GM21447 (cell line): ENCODE data around the gene RANBP17.

Experiments
- ATAC-seq: cut with Tn5 transposase; IDR thresholded peaks from one replicate; pipeline ENCODE4 v1.9.1; 2021; ENCODE audit not compliant: unreplicated experiment

RANBP17 gene

GRCh38 chr5:171226096-171226754, 364.4 kb downstream of the RANBP17 start:
- ATAC-seq, result no peak

- no peak for ATAC-seq
Observed at GRCh38 chr5:171226864-171227263, 365.0 kb downstream of the RANBP17 start.

DNA sequence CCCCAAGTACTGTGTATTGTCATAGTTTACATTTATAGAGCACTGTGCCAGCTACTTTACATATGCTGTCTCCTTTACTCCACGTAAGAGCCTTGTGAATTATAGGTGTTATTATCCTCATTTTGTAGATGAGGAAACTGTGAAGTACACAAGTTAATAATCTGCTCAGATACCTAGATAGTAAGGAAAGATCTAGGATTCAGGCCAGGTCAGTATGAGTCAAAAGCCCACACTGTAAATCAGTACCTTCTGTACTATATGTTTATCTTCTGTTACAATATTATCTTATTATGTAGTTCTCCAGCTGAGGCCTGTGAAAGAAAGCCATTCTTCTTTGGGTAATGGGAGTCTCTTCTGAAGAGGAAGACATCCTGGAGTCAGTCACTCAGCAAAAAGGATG, 374.8 kb downstream of the RANBP17 start:
- no peak for ATAC-seq

DNA sequence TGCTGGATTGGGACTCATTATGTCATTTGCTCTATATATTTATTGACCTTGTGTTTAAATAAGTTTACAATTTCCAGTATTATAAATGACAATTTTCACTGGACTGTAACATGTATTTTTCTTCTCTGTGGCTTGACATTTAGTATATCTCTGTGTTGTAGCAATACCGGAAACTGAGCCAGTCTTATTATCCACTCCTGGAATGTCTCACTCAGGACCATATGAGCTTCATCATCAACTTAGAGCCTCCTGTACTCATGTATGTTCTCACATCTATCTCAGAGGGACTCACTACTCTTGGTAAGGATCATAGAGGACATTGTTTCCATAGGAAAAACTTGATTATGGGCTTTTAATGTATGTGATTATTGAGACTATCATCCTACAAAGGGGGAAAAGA, 380.7 kb downstream of the RANBP17 start:
- no peak for ATAC-seq

GRCh38 chr5:171246231-171246630, 384.4 kb downstream of the RANBP17 start:
- no peak for ATAC-seq

DNA sequence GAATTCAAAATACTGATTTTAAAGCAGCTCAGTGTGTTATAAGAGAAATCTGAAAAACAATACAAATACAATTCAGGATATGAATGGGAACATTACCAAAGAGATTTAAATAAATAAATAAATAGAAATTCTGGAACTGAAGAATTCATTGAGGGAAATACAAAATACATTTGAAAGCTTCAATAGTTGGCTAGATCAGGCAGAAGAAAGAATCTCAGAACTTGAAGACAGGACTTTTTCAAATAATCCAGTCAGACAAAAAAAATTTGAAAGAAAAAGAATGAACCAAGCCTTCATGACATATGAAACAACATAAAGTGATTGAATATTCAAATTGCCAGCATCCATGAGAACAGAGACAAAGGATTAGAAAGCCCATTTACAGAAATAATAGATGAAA, 387.6 kb downstream of the RANBP17 start:
- no peak for ATAC-seq

DNA sequence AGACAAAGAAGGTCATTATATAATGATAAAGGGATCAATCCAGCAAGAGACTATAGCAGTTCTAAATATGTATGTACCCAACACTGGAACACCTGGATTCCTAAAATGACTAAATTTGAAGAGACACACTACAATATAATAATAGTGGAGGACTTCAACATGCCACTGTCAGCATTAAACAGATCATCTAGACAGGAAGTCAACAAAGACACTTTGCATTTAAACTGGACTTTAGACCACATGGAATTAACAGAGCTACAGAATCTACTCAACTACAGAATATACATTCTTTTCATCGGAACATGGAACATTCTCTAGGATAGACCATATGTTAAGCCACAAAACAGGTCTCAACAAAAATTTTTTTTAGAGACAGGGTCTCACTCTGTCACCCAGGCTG, 388.9 kb downstream of the RANBP17 start:
- no peak for ATAC-seq

DNA sequence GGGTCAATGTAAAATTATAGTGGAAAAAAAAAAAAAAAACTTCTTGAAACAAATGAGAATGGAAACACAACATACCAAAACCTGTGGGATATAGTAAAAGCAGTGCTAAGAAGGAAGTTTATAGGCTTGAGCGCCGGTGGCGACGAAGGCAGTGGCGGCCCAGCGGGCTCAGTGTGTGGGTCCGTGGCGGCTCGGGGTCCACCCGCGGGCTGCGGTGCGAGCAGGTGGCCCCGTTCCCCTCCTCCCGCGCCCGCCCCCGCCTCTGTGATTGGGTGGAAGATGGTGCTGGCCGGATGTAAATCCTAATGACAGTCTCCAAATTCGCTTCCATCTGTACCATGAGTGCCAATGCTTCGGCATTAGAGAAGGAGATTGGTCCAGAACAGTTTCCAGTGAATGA, 389.7 kb downstream of the RANBP17 start:
- ATAC-seq, result no peak

GRCh38 chr5:171252674-171253073, 390.9 kb downstream of the RANBP17 start:
- no peak for ATAC-seq

- ATAC-seq, result no peak
Observed at GRCh38 chr5:171258737-171259415, 397.1 kb downstream of the RANBP17 start.

DNA sequence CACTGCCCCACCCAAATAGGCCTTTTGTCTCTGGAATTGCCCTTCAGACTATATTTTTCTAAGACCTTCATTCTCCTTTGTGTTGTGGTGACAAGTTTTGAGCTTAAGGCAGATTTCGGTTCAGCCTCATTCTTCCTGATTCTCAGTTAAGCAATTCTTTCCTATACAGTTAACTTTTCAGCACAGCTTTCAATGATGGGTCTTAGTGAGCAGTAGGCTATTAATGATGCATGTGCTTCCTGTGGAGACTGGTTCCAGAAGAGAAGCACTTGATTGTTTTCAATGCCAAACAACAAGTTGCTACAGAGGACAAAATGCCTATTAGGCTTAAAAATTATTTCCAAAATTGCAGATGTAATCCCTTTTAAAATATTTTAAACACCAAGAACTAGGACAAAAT, 399.5 kb downstream of the RANBP17 start:
- no peak for ATAC-seq

GRCh38 chr5:171261904-171262303, 400.1 kb downstream of the RANBP17 start:
- ATAC-seq, result no peak

- no peak for ATAC-seq
Observed at GRCh38 chr5:171263181-171263580, 401.4 kb downstream of the RANBP17 start.

- no peak for ATAC-seq
Observed at GRCh38 chr5:171264843-171265242, 403.0 kb downstream of the RANBP17 start.

- ATAC-seq, result no peak
Observed at GRCh38 chr5:171268700-171269620, 407.1 kb downstream of the RANBP17 start.

GRCh38 chr5:171269717-171270116, 407.9 kb downstream of the RANBP17 start:
- ATAC-seq, result no peak

GRCh38 chr5:171270136-171270535, 408.3 kb downstream of the RANBP17 start:
- no peak for ATAC-seq

DNA sequence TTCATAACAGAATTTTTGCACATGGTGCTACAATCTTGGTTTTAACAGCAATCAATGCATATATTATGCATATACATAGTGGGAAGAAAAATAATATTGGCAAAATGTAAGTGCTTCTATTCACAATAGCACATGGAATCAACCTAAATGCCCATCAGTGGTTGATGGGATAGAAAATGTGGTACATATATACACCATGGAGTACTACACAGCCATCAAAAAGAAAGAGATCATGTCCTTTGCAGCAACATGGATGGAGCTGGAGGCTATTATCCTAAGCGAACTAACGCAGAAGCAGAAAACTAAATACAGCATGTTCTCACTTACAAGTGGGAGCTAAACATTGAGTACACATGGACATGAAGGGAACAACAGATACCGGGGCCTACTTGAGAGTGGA, 410.0 kb downstream of the RANBP17 start:
- no peak for ATAC-seq

- ATAC-seq, result no peak
Observed at GRCh38 chr5:171272996-171273970, 411.5 kb downstream of the RANBP17 start.

DNA sequence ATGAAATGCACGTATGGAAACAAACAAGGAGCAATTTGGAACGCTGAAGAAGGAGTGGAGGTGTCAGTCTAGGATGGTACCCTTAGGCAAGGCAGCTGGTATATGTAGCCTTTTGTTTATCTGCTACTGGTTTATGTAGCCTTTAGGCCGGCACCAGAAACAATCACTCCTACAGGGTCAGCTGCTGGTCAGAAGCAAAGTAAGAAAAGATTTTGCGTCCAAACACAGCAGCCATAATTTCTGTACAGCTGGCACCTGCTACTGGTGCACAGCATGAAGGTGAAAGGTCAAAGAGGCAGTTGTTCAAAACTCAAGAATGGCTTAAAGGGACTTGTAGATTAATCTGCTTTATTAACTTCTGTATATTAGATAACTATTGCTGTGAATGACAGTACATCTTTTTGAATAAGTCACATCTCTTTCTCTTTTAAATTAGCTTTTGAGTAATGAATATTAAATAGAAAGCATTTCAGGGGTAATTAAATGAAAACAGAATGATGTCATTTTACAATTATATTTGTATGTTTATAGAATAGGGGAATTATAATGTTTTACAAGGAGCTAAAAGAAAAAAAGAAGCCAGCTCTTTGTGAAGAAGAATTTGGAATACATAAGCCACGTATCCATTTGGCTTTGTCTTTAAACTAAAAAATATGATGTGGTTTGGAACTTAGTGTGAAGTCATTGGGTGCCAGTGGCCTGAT, 414.2 kb downstream of the RANBP17 start:
- no peak for ATAC-seq
